Measurements from ENCODE around the gene JPH2. TPM values are rescaled to one million over a fixed set of nuclear protein-coding genes. Genes with fewer than 3 reads are reported as not detected.

The JPH2 gene
- total and polyA plus RNA-seq, 10 of the 15 experiments (the other 5 are each of a cell fraction or from before 2014, with no cell fraction given): 0.16 TPM; not detected in 9

GRCh38 chr20:44080646-44081267 lies 106.2 kb downstream of the JPH2 start (continued):
- TF ChIP-seq ZBTB11 (CRISPR knock-in tag; IDR thresholded peaks at IDR 0.05): no peak
- no peak for TF ChIP-seq CBX3 (IDR thresholded peaks at IDR 0.05; ENCODE audit: borderline replicate concordance, low read depth)
- 0 out of 2 replicates have a peak, but pooled peaks have one; percentile 33 for TF ChIP-seq NR2F1 (conservative IDR thresholded peaks at IDR 0.05)
- TF ChIP-seq IRF3 (IDR thresholded peaks at IDR 0.05): 0 out of 2 replicates have a peak, but pooled peaks have one; percentile 5
- TF ChIP-seq BCLAF1 (IDR thresholded peaks at IDR 0.05): no peak
- TF ChIP-seq PRDM15 (CRISPR knock-in tag; IDR thresholded peaks at IDR 0.05): no peak
- no peak for TF ChIP-seq CHD1 (IDR thresholded peaks at IDR 0.05; ENCODE audit: low read depth, low read length)
- peak; percentile 84 to 88 for TF ChIP-seq BHLHE40 (IDR thresholded peaks at IDR 0.05; ENCODE audit: borderline replicate concordance in 1 of 2, low read depth in 2 of 2, low read length in 1 of 2)
- peak; percentile 100 for TF ChIP-seq SMC3 (IDR thresholded peaks at IDR 0.05; ENCODE audit: borderline replicate concordance, low read length)
- no peak for TF ChIP-seq DPF2 (IDR thresholded peaks at IDR 0.05)
- TF ChIP-seq SIX5 (IDR thresholded peaks at IDR 0.05; ENCODE audit: low read depth, low read length, severe bottlenecking): no peak
- TF ChIP-seq SIN3A (IDR thresholded peaks at IDR 0.05; ENCODE audit: low read depth, low read length): no peak
- TF ChIP-seq ZNF217 (IDR thresholded peaks at IDR 0.05): no peak
- no peak for TF ChIP-seq RBBP5 (conservative IDR thresholded peaks at IDR 0.05)
- no peak for TF ChIP-seq TBL1XR1 (IDR thresholded peaks at IDR 0.05; ENCODE audit: low read depth, low read length)
- no peak for TF ChIP-seq KLF5 (IDR thresholded peaks at IDR 0.05; ENCODE audit: partially characterized antibody)
- TF ChIP-seq FOXM1 (IDR thresholded peaks at IDR 0.05; ENCODE audit: low read depth, low read length): peak; percentile 27; the same call in 1 of the 2 replicates

All from GM12878 (cell line).